ENCODE data around the gene SNED1. TPM values are rescaled to one million over a fixed set of nuclear protein-coding genes. Genes with fewer than 3 reads are reported as not detected.

SNED1 gene
- polyA plus RNA-seq, 3 donors: 0.02 to 3.4 (median 0.12) TPM

- H2AFZ ChIP-seq (ENCODE audit: insufficient read depth, low read depth, low read length, poor library complexity, severe bottlenecking): no peak overlapping the region
- TF ChIP-seq, protein P1, sequence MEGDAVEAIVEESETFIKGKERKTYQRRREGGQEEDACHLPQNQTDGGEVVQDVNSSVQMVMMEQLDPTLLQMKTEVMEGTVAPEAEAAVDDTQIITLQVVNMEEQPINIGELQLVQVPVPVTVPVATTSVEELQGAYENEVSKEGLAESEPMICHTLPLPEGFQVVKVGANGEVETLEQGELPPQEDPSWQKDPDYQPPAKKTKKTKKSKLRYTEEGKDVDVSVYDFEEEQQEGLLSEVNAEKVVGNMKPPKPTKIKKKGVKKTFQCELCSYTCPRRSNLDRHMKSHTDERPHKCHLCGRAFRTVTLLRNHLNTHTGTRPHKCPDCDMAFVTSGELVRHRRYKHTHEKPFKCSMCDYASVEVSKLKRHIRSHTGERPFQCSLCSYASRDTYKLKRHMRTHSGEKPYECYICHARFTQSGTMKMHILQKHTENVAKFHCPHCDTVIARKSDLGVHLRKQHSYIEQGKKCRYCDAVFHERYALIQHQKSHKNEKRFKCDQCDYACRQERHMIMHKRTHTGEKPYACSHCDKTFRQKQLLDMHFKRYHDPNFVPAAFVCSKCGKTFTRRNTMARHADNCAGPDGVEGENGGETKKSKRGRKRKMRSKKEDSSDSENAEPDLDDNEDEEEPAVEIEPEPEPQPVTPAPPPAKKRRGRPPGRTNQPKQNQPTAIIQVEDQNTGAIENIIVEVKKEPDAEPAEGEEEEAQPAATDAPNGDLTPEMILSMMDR (IDR thresholded peaks at IDR 0.05): no peak
- WGBS (ENCODE audit: insufficient coverage): 31% methylated on average over 16 of the region's 20 CpGs
Observed at GRCh38 chr2:240992572-240993291, 5.7 kb upstream of the SNED1 start.

GRCh38 chr2:240993446-240994170 is 4.8 kb upstream of the SNED1 start:
- no peak overlapping the region for H2AFZ ChIP-seq (ENCODE audit: insufficient read depth, low read depth, low read length, poor library complexity, severe bottlenecking)
- H3K27ac Mint-ChIP-seq: no peak overlapping the region
- TF ChIP-seq, protein P1 (IDR thresholded peaks at IDR 0.05): no peak
- H3K27ac ChIP-seq (ENCODE audit: low read depth in 1 of 2, low read length in 2 of 2): no peak overlapping the region
- H3K4me3 Mint-ChIP-seq: no peak overlapping the region
- H3K9me3 ChIP-seq (replicated peaks in 1 of 2; ENCODE audit: control insufficient read depth in 1 of 2, insufficient read depth in 1 of 2, low read length in 2 of 2): no peaks in the 10 kb centered on the region
- H3K79me2 ChIP-seq (ENCODE audit: insufficient read depth, low read length): no peaks in the 10 kb centered on the region
- intact Hi-C loops (cut with micrococcal nuclease): loop anchor here in 1 of 2 donors (10.0 kb wide), 2 partner anchors 161 to 741 kb away; partner anchors contain the start of genes D2HGDH and PPP1R7
- peaks cover 6 to 8% of the 10 kb centered on the region in 2 donors for H3K4me1 ChIP-seq (ENCODE audit: control insufficient read depth in 1 of 2, insufficient read depth in 2 of 2, low read length in 2 of 2)
- 95% methylated on average over 17 of the region's 19 CpGs for WGBS (ENCODE audit: insufficient coverage)
- H3K9ac ChIP-seq (ENCODE audit: insufficient read depth, low read length, poor library complexity, severe bottlenecking): no peak overlapping the region
- H3K27me3 Mint-ChIP-seq (ENCODE audit: low read depth in 3 of 3): peaks cover 27 to 53% (median 33%) of the 10 kb centered on the region in 3 donors
- peaks cover 0 to 3% (median 0%) of the 10 kb centered on the region in 7 donors for H3K9me3 Mint-ChIP-seq
- no peaks in the 10 kb centered on the region for H4K20me1 ChIP-seq (ENCODE audit: insufficient read depth, low read length)
- H3K4me1 Mint-ChIP-seq: peaks cover 14% of the 10 kb centered on the region
- H3K4me3 ChIP-seq (replicated peaks in 1 of 3; ENCODE audit: low read depth in 2 of 3, low read length in 3 of 3): no peak overlapping the region
- H3K4me2 ChIP-seq (replicated peaks; ENCODE audit: extremely low read depth, low read length, poor library complexity, severe bottlenecking): no peak overlapping the region
- peaks cover 0 to 24% of the 10 kb centered on the region in 2 donors for H3K27me3 ChIP-seq (ENCODE audit: control insufficient read depth in 2 of 2, insufficient read depth in 2 of 2, low read length in 2 of 2)
- no peaks in the 10 kb centered on the region for H3K36me3 Mint-ChIP-seq
- H3K36me3 ChIP-seq (replicated peaks in 1 of 2; ENCODE audit: control insufficient read depth in 1 of 2, insufficient read depth in 2 of 2, low read length in 2 of 2): no peaks in the 10 kb centered on the region
- DNase-seq: no peak

More at GRCh38 chr2:240992572-240993291, 5.7 kb upstream of the SNED1 start:
- no peaks in the 10 kb centered on the region for H3K79me2 ChIP-seq (ENCODE audit: insufficient read depth, low read length)
- no peaks in the 10 kb centered on the region for H3K36me3 Mint-ChIP-seq
- H4K20me1 ChIP-seq (ENCODE audit: insufficient read depth, low read length): no peaks in the 10 kb centered on the region
- no peak overlapping the region for H3K9ac ChIP-seq (ENCODE audit: insufficient read depth, low read length, poor library complexity, severe bottlenecking)
- H3K36me3 ChIP-seq (replicated peaks in 1 of 2; ENCODE audit: control insufficient read depth in 1 of 2, insufficient read depth in 2 of 2, low read length in 2 of 2): no peaks in the 10 kb centered on the region
- peak overlapping the region in 2 of 7 donors; percentile 6 to 18 for H3K27ac Mint-ChIP-seq
- H3K4me1 Mint-ChIP-seq: peaks cover 14% of the 10 kb centered on the region
- peaks cover 0 to 21% of the 10 kb centered on the region in 2 donors for H3K27me3 ChIP-seq (ENCODE audit: control insufficient read depth in 2 of 2, insufficient read depth in 2 of 2, low read length in 2 of 2)
- H3K27me3 Mint-ChIP-seq (ENCODE audit: low read depth in 3 of 3): peaks cover 25 to 49% (median 31%) of the 10 kb centered on the region in 3 donors
- H3K4me3 Mint-ChIP-seq: no peak overlapping the region
- no peak overlapping the region for H3K4me2 ChIP-seq (replicated peaks; ENCODE audit: extremely low read depth, low read length, poor library complexity, severe bottlenecking)
- H3K9me3 Mint-ChIP-seq: peaks cover 0 to 5% (median 2%) of the 10 kb centered on the region in 7 donors
- no peaks in the 10 kb centered on the region for H3K9me3 ChIP-seq (replicated peaks in 1 of 2; ENCODE audit: control insufficient read depth in 1 of 2, insufficient read depth in 1 of 2, low read length in 2 of 2)
- H3K4me1 ChIP-seq (ENCODE audit: control insufficient read depth in 1 of 2, insufficient read depth in 2 of 2, low read length in 2 of 2): peaks cover 1 to 4% of the 10 kb centered on the region in 2 donors
- intact Hi-C loops (cut with micrococcal nuclease): loop anchor here in 1 of 2 donors (10.0 kb wide), 2 partner anchors 162 to 742 kb away; partner anchors contain the start of genes D2HGDH and PPP1R7
- peak in 1 of 3 donors; percentile 5 for DNase-seq
- no peak overlapping the region for H3K4me3 ChIP-seq (replicated peaks in 1 of 3; ENCODE audit: low read depth in 2 of 3, low read length in 3 of 3)
- H3K27ac ChIP-seq (ENCODE audit: low read depth in 1 of 2, low read length in 2 of 2): no peak overlapping the region

Data from CD14-positive monocyte (primary cell).